Suppressor macrophage (primary cell): ENCODE results near the gene RNF26.

Experiments used
- DNase-seq, 4 experiments: peaks; one replicate each; pipeline ENCODE4 v3.0.0-alpha.2; 2020 to 2022
- total RNA-seq, 17 experiments: gene quantifications; one replicate each; lab custom pipeline; 2026; ENCODE audit warnings: mixed read lengths in 6 of 17, inconsistent platforms in 3 of 17; lab: John Stamatoyannopoulos, UW

RNF26 gene
- 4.9 to 39.0 (median 11.4) reads per million in 17 experiments for total RNA-seq

DNA sequence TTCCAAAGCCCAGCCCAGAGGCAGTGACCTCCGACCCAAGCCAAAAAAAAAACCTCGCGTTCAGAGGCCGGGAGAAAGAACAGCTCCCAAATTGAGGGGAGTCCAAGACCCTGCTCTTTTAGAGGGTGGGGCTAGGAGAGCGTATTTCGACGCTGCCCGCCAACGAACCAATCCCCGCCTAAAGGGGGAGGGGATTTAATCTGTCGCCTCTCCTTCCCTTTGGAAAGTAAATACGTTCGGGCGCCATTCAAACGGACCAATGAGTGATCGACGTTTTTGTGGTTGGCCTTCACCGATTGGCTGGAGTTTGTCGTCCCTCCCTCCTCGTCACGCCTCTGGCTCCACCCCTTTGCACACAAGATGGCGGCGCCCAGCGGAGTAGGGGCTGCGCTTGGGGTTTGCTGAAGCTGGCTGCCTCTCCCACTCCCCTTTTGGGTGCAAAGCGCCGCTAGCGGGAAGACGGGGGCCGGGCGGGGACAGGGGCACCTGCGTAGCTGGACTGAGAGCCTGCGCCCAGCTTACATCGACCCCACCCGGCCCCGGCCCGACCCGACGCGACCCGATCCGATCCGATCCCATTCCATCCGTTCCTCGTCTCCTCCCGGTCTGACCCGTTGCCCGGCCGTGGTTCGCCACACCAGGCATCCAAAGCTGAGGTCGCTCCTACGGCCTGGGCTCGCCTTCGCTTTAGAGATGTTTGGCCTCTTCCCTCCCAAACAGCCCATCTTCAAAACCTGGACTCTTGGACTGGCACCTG lies at the start of gene RNF26:
TSS of gene RNF26 (plus strand) at position 354 of the 757 bp plus-strand sequence. CDS start 596 bp downstream, outside the sequence.
- DNase-seq = peak; percentile 96 to 98 (median 98)

DNA sequence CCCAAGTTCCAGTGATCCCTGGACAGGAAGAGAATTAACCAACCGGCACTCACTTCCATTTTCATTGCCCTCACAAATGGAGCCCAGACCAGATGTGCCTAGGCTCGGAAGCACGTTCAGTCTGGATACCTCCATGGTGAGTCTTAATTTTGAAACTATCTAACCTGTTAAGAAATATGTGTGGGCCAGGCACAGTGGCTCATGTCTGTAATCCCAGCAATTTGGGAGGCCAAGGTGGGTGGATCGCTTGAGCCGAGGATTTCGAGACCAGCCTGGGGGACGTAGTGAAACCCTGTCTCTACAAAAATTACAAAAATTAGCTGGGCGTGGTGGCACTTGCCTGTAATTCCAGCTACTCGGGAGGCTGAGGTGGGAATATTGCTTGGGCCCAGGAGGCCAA lies 48.9 kb upstream of the RNF26 start:
- no peak for DNase-seq

DNA sequence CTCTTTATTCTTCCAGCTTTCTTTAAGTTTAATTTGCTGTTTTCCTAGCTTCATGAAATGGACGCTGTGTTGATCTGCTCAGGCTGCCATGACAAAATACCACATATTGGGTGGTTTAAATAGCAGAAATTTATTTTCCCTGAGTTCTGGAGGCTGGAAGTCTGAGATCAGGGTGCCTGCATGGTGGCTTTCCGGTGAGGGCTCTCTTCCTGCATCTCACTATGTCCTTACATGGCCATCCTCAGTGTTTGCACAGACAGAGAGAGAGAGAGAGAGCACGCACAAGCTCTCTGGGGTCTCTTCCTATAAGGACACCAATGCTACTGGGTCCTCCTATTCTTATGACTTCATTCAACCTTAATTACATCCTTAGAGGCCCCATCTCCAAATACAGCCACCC lies 46.1 kb upstream of the RNF26 start:
- no peak for DNase-seq

DNA sequence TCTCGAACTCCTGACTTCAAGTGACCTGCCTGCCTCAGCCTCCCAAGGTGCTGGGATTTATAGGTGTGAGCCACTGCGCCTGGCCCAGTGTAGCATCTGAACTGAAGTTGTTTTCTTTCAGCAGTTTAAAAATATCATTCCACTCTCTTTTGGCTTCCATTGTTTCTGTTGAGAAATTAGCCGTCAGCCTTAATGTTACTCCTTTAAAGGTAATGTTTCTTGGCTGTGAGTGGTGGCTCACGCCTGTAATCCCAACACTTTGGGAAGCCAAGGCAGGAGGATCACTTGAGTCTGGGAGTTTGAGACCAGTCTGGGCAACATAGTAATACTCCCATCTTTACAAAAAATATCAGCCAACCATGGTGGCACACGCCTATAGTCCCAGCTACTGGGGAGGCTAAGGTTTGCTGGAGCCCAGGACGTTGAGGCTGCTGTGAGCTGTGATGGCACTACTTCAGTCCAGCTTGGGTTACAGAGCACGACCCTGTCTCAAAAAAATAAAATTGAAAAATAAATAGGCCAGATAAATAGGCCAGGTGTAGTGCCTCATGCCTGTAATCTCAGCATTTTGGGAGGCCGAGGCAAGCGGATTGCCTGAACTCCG lies 43.3 kb upstream of the RNF26 start:
- no peak for DNase-seq

DNA sequence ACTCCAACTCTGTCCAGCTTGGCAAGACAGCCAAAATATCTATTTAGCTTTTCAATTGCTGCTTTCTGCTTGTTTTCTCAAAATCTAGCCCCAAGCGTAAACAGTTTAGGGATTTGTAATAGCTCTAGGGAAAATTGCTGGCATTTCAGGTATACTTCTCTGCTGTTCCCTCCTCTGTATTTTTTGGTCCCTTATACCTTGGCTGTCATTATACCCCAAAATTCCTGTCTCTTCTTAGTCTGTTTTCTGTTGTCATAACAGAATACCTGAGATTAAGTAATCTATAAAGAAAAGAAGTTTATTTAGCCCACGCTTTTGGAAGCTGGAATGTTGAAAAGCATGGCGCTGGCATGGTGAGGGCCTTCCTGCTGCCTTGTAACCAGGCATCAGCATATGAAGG lies 40.9 kb upstream of the RNF26 start:
- DNase-seq = no peak

DNA sequence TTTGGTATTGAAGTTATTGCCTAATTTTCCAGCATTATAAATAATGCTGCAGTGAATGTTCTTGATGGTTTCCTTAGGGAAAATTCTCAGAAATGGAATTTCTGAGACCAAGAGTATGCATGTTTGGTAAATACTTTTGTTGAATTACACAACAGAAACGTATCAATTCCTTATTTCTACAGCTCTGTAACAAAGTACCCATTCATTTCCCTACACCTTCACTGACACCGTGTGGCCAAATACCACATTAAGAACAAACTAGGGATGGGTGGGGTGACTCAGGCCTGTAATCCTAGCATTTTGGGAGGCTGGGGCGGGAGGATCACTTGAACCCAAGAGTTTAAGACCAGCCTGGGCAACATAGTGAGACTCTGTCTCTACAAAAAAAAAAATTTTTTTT lies 39.1 kb upstream of the RNF26 start:
- peak in 1 of 4 experiments; percentile 14 for DNase-seq

DNA sequence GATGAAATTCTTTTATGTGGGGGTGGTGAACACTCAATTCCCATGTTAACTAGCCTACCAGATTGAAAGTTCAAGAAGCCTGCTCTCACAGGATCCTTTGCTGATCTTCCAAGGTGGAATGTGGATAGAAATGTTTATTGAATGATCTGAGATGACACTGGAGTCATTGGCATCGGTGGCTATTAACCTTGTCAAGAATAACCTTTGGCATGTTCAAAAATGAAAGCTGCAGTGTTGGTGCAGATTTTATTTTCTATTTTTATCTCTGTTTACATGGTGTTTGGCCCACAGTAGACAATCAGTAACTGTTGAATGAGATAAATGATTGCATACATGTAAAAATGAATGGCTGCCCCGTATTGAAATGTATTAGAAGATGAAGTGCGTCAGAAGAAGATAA lies 36.4 kb upstream of the RNF26 start:
- no peak for DNase-seq

DNA sequence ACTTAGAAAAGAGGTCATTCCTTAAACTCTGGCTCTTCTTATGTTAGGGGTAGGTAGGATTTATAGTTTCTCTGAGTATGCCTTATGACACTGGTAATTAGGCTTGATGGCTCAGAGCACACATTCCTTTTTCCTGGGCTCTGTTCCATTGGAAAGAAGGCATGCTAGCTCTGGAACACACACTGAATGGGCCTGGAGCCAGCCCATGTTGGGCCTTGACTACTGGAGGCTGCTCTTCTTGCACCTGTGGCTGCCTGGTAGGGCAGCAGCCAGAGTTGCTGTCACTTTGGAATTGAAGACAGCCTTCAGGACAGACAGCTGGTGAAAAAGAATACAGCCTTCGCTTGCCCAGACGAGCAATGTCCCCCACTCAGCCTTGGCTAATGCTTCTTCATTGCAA lies 35.6 kb upstream of the RNF26 start:
- DNase-seq = no peak

DNA sequence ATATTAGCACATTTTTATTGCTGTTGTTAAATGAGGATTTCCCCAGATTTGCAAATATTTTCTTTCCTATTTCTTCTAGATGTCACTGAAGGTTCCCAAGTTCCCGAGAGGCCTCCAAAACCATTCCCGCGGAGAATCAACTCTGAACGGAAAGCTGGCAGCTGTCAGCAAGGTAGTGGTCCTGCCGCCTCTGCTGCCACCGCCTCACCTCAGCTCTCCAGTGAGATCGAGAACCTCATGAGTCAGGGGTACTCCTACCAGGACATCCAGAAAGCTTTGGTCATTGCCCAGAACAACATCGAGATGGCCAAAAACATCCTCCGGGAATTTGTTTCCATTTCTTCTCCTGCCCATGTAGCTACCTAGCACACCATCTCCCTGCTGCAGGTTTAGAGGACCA lies 34.9 kb upstream of the RNF26 start:
- DNase-seq = no peak

DNA sequence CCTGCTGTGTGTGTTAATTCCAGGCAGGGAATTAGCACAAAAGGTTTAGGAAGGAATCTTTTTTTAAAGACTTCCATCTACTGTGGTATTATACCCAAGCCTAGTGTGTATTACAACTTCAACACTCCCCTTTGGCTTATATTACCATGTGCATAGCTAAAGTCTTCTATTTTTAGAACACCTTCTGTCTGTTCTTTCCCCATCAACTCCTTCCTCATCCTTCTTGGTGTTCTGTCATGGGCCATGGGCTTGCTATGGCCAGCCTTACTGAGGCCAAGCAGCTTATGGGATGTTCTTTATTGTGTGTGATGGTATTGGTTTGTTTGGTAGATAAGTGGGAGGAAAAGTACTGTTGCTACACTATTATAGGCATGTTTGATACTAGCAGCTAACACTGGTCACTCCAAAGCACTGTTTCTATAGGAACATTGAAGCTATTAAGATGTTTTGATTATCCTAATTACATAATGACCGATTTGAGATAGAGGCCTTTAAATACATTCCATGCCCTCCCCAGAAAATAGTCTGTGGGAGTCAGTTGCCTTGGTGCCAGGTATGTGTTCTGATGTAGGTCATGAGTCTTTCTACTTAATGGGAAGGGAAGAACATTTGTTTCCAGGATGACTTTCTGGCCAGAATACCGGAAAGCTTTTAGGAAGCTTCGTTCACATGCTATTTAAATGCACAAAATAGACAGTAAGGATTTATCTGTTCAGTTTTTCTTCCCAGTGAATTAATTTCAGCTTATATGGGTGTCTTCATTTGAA lies 33.9 kb upstream of the RNF26 start:
- no peak for DNase-seq

DNA sequence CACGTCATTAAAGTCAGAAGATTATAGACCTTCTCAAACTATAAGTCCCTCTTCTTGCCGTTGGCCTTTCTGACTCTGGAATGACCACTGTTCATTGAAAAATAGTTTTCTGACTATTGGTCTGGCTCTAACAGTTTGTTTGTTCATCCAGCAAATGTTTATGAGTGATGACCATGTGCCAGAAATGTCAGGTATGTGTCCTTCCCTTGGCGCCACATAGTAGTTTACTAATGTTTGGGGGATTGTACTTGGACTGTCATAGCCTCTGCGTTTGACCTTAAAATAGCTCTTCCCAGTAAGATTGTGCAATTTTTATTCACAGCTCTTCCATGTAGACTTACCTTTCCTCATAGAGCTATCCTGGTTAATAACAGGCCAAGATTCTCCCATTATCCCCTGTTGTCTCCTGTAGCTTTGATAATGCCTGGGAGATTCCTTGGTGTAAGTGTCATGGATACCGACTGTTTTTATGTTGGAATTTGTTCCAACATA lies 31.1 kb upstream of the RNF26 start:
- DNase-seq = no peak

DNA sequence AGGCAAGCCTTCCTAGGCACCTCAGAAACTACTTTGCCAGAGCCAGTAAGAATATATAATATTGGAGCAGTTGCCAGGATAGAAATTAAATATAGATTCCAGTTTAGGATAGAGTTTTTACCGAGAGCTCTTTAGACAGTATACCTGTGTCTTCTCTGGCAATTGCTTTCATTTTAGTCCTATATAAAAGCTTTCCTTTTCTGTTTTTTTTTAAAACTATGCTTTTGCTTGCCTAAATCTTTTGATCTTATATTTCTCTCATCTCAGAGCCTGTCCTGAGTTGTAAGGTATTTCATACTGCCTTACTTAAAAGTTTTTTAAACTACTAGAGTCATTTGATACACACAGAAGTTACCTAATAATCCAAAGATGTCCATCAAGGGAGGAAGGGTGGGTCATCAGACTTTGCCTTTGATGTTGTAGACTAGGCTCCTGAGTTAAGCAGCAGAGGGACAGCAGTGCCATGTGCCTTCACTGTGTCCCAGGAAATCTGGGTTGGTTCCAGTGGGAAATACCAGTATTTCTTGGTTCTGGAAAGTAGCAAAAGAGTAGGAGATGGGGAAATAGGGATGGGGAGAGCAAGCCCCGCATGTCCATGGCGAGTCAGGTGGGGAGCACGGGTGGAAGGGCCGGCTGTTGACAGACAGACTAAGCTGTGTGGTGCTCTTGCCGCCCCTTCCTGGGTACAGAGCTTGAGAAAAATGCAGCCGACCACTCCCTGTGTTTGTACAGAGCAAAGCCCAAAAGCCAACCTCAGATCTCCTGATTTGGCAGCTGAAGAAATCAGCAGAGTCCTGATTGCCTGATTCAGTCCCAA lies 28.6 kb upstream of the RNF26 start:
- no peak for DNase-seq

DNA sequence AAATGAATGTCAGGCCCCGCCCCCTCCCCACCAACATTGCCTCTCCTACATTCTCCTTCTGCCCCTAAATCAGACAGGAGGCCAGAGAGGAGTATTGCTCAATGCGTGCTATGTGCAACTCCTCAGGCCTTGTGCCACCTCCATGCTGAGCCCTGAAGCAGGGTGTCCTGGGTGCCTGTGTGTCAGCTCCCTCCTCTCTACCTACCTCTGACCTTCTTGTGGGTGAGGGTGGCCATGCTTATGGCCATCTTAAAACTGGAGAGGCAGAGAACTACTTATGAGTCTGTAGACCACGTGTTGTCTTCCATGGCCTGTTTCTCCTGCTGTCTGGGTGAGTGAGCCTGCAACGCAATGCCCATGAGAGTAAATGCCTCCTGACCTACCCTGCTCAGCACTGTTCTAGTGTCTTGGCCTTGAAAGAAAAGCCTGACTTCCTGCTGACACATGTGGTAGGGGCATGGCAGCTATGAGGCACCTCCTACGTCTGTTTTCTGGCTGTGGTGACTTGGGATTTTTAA lies 27.9 kb upstream of the RNF26 start:
- DNase-seq = peak; percentile 18 to 58 (median 46)

DNA sequence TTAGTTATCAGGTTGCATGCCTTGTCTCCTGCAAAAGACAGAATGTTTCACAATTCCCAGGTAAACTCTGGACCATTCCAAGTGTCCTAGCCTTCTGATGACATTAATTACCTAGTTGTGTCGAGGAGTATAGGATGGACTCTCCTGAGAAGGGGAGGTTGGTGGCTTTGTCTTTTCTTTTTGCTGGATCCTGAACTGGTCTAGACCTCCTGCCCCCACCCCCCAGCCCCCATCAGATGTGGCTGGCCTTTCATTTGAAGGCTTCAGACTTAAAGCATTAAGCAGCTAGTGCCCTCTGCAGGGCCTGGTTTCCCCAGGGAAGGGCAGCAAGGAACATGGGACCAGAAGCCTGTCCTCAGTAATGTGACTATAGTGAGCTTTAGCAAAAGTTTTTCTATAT lies 27.1 kb upstream of the RNF26 start:
- DNase-seq = no peak

DNA sequence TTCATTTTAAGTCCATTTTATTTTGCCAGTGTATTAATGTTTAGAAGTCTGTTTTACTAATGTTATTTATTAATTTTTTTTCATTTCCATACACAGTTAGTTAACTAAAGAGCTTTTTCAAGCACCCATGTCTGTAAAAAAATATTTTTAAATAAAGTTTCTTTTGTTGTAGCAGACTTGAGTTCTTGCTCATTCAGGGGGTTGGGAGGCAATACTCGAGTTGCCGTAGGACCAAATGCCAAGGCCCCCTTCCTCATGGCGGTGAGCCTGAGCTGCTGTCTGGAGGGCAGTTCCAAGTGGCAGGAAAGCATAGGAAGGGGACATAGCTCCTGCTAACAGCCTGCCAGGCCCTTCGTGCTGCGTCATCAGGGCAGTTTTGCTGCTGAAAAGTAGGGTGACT lies 26.4 kb upstream of the RNF26 start:
- DNase-seq = no peak

DNA sequence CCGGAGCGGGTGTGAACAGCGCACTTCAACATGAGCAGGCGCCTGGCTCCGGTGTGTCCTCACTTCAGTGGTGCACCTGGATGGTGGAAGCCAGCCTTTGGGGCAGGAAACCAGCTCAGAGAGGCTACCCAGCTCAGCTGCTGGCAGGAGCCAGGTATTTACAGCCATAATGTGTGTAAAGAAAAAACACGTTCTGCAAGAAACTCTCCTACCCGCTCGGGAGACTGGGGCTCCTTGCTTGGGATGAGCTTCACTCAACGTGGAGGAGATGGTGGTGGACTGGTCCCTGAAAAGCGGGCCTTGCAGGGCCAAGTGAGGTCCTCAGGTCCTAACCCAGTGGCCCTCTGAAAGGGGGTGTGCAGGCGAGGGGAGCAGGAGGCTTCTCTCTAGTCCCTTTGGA lies 24.9 kb upstream of the RNF26 start:
- DNase-seq = no peak

DNA sequence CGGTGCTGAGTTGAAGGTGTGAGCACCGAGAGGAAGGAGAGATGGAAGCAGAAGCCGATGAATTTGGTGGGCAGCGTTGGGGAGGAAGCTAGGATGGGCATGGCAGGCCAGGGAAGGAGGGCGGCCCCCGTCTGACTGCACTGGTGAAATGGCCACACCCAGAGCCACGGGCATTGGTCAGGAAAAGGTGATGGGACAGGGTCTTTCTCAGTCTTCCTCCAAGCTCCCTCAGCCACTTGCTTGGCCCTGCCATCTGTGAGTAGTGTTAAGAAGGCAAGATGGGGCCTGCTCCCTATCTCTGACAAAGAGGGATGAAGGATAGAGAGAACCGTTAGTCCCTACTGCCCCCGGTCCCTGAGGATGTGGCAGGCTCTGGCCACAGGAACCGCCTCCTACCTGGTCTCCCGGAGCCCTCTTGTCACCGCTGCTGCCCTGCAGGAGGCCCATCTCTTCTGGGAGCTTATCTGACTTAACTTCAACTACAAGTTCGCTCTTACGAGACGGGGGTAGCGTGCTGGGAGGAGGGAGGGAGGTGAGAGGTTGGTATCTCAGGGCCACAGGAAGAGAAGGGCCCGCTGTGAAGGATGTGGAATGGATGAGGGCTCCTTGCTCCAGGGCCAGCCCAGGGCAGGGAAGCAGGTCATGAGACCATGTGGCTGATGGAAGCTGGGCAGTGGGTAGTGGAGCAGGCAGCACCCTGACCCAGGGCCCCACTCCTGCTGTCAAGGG lies 24.2 kb upstream of the RNF26 start:
- DNase-seq = no peak

DNA sequence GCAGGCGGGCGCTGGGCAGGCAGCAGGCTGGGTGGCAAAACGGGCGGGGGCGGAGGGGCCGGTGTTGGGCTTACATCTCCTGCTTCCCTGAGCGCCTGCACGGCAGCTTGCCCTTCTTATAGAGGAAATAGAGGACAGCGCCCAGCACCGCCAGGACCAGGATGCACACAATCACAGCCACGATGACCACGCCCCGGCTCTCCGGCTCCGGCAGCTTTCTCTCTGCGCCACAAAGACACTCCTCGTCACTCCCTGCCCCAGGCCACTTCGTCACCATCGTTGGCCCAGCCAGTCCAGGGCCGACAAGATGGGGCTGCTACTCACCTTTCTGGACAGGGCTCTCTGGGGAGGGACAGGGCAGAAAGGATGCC lies 23.7 kb upstream of the RNF26 start:
- no peak for DNase-seq

DNA sequence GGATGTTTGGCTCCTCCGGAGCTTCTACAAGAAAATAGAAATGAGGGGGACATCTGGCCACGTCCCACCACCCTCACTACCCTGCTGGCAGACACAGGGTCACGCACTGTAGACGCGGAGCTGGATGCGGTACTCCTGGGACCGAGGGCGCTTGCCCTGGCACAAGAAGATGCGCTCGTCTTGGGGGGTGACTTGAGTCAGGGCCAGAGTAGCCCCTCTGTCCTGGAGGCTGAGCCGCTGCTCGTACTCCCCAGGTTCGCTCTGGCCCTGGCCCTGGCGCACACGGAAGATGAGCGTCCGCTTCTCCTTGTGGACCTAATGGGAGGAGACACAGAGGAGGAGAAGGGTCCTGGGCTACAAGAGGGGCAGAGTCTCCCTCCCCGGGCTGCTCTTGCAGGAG lies 19.6 kb upstream of the RNF26 start:
- DNase-seq = no peak

DNA sequence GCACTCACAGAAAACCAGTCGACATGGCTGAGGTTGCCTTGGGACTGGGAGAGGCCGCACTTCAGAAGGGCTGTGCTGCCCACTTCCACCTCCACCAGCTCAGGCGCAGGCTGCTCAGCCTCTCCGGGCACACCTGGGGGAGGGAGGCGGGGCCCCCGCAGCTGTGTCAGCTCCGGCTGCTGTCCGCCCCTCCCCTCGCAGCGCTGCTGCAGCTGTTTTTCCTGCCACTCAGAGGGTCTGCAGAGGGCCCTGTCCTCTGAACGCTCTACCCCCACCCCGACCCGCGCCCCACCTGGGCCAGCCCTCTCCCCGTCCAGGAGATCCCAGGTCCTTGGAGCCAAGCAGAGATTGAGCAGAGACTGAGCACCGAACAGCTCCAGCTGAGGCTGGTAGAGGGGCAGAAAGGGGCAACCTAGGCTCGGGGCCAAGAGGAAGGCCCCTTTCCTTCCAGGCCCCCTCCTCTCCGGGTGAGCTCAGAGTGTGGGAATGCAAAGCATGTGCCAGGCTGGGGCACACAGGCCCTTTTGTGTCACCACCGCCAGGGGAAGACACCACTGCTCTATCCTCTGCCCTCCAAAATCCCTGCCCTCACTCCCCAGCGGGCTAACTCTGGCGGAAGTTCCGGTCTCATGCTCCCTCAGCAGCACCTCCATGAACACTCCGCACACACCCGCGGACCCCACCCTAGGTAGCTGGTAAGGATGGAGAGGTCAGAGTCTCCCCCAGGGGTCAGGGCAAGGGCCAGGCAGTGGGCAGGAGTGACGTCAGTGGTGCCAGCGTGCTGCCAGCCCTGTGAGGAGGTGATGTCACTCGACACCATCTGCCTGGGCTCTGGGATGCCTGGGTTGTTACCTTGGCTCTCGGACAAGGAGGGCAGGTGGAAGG lies 19.0 kb upstream of the RNF26 start:
- peak in 3 of 4 experiments; percentile 25 to 52 (median 44) for DNase-seq
